ENCODE data around the gene SOCS4.
"Not testable (repeated sequence)": the region's sequence is repeated elsewhere in the genome, so short reads cannot be mapped to it uniquely, and the experiment has no call there.

Gene SOCS4

DNA sequence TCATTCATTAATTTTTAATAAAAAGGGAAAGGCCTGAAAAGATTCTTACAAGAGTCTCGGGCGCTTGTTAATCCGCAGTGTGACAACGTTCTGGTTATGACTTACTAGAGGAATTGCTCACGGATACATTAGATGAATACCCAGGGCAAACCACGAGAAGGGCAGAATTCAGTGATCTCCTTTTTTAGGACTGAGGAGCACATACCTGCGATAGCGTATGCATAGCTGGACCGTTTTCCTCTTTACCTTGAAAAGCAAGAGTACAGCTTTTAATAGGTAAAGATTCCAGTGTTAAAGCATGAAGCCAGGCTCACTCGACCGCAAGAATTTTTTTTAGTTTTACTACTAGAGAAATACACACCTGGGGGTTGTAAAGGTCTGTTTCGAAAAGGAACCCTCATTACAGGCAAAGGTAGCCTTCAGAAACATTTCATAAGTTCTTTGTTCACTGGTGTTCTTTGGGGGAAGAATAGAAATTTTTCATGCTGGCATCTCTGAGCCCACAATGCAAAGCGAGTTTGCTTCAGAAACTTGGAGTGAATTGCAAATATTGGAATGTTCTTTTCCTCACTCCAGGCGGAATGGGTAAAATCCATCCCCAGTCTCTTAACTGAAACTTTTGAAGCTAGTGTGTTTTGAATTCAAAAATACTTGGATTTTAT, 25.4 kb downstream of the SOCS4 start:
- TF ChIP-seq, protein P1, sequence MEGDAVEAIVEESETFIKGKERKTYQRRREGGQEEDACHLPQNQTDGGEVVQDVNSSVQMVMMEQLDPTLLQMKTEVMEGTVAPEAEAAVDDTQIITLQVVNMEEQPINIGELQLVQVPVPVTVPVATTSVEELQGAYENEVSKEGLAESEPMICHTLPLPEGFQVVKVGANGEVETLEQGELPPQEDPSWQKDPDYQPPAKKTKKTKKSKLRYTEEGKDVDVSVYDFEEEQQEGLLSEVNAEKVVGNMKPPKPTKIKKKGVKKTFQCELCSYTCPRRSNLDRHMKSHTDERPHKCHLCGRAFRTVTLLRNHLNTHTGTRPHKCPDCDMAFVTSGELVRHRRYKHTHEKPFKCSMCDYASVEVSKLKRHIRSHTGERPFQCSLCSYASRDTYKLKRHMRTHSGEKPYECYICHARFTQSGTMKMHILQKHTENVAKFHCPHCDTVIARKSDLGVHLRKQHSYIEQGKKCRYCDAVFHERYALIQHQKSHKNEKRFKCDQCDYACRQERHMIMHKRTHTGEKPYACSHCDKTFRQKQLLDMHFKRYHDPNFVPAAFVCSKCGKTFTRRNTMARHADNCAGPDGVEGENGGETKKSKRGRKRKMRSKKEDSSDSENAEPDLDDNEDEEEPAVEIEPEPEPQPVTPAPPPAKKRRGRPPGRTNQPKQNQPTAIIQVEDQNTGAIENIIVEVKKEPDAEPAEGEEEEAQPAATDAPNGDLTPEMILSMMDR (IDR thresholded peaks at IDR 0.05; ENCODE audit: low read depth, low read length), result no peak
- no peak for DNase-seq (ENCODE audit: extremely low read depth, low read depth)

- DNase-seq (ENCODE audit: extremely low read depth, low read depth), result no peak
- TF ChIP-seq, protein P1 (IDR thresholded peaks at IDR 0.05; ENCODE audit: low read depth, low read length), result no peak
These were observed 26.0 kb downstream of the SOCS4 start for GRCh38 chr14:55053018-55053417.

DNA sequence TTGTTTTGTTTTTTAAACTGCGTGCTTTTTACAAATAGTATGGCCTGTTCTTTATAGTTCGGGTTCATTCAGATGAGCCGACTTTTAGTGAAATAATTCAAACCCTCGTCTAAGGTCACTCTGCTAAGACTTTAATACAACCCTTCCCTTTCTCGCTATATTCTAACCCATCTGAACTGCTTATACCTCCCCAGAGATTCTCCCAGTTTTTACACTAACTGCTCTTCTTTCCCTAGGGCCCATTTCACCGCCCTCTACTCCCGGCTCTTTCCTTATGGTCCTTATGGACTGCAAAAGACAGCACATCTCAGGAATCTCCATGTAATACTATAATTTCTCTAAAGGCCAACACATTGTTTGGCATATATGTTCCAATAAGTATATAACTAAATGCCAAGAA, 26.5 kb downstream of the SOCS4 start:
- DNase-seq (ENCODE audit: extremely low read depth, low read depth), result no peak
- TF ChIP-seq, protein P1 (IDR thresholded peaks at IDR 0.05; ENCODE audit: low read depth, low read length), result no peak

- TF ChIP-seq, protein P1 (IDR thresholded peaks at IDR 0.05; ENCODE audit: low read depth, low read length), result no peak
- DNase-seq (ENCODE audit: extremely low read depth, low read depth), result no peak
These were observed 27.1 kb downstream of the SOCS4 start for GRCh38 chr14:55054098-55054497.

DNA sequence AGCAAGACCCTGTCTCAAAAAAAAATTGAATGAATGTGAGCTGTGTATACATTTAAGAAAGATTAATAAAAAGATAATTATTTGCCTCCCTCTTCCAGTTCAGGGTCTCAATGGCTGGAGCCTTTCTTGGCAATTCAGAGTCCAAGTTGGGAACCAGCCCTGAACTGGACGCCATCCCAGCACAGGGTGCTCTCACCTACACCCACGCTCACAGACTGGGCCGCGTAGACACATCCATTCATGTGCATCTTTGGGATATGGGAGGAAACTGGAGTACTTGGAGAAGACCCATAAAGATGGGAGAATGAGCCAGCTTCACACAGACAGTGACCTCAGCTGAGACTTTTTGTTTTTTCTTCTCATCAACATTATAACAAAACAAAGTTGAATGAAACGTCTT, 30.9 kb downstream of the SOCS4 start:
- no peak for DNase-seq (ENCODE audit: extremely low read depth, low read depth)
- TF ChIP-seq, protein P1 (IDR thresholded peaks at IDR 0.05; ENCODE audit: low read depth, low read length), result no peak

DNA sequence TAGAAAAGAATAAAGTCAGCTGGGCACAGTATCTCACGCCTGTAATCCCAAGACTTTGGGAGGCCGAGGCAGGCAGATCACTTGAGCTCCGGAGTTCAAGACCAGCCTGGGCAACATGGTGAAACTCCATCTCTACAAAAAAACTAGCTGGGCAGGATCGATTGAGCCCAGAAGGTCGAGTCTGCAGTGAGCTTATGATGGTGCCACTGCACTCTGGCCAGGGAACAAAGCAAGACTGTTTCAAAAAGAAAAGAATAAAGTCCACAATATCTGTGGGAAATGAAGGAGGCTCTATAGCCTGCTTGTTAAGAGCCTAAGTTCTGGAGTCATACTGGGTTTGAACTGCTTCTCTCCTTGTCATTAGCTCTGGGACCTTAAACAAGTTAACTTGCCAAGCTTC, 32.3 kb downstream of the SOCS4 start:
- DNase-seq (ENCODE audit: extremely low read depth, low read depth), result no peak
- TF ChIP-seq, protein P1 (IDR thresholded peaks at IDR 0.05; ENCODE audit: low read depth, low read length), result no peak

DNA sequence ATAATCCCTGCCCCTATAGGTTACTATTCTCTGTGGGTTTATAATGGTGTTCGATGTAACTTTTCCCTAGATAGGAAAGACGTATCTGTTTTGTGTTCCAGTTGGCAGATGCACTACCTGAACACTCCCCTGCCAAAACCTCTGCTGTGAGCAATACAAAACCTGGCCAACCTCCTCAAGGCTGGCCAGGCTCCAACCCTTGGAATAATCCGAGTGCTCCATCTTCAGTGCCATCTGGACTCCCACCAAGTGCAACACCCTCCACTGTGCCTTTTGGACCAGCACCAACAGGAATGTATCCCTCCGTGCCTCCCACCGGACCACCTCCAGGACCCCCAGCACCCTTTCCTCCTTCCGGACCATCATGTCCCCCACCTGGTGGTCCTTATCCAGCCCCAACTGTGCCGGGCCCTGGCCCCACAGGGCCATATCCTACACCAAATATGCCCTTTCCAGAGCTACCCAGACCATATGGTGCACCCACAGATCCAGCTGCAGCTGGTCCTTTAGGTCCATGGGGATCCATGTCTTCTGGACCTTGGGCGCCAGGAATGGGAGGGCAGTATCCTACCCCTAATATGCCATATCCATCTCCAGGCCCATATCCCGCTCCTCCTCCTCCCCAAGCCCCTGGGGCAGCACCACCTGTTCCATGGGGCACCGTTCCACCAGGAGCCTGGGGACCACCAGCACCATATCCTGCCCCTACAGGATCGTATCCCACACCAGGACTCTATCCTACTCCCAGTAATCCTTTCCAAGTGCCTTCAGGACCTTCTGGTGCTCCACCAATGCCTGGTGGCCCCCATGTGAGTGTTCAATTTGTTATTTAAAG, 35.7 kb downstream of the SOCS4 start:
- TF ChIP-seq, protein P1 (IDR thresholded peaks at IDR 0.05; ENCODE audit: low read depth, low read length), result no peak
- no peak for DNase-seq (ENCODE audit: extremely low read depth, low read depth)

DNA sequence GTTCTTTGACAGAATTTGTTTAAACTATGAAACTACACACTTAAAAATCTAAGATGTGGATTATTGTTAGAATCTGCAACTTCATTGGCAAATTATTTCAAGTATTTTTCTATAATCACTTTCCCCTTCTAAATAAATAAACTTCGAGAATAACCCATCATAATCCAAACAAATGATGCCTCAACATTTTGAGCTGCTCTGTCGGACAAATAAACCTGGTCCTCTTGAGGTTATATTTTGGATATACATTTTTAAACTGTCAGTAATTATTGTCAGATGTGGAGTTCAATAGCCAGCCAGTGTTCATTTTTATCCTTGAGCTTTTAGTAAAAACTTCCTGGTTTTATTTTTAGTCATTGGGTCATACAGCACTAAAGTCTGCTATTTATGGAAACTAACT, 37.9 kb downstream of the SOCS4 start:
- not testable (repeated sequence) for DNase-seq (ENCODE audit: extremely low read depth, low read depth)
